Tibial nerve (tissue), 4 donors: ENCODE data around the gene NT5C. TPM values are rescaled to one million over a fixed set of nuclear protein-coding genes. Genes with fewer than 3 reads are reported as not detected.

Source experiments
- DNase-seq, 2 donors: peaks; one replicate each; pipeline ENCODE4 v3.0.0-alpha.2; 2019; ENCODE audit warnings: low spot score in 2 of 2
- H3K27ac ChIP-seq, 4 donors: fragments of 200-600 bp; sonication (generic) in 3 of 4; one replicate each; pipeline ENCODE4 v1.5.1; 2017 to 2019; ENCODE audit warnings: mild to moderate bottlenecking in 1 of 4
- H3K27me3 ChIP-seq, 2 donors: fragments of 200-600 bp; sonication (generic) in 1 of 2; one replicate each; pipeline versions ENCODE4 v1.5.1 to v1.6.0; 2017 to 2019
- H3K36me3 ChIP-seq, 3 donors: fragments of 200-600 bp; sonication (generic); one replicate each; pipeline ENCODE4 v1.5.1; 2018 to 2019
- H3K4me1 ChIP-seq, 4 donors: fragments of 200-600 bp; sonication (generic) in 3 of 4; one replicate each; pipeline ENCODE4 v1.5.1; 2017 to 2019
- H3K4me3 ChIP-seq, 4 donors: fragments of 200-600 bp; sonication (generic) in 3 of 4; one replicate each; pipeline ENCODE4 v1.5.1; 2017 to 2019; ENCODE audit warnings: mild to moderate bottlenecking in 1 of 4, moderate library complexity in 1 of 4
- H3K9me3 ChIP-seq, 4 donors: fragments of 200-600 bp; sonication (generic) in 3 of 4; one replicate each; pipeline ENCODE4 v1.5.1; 2017 to 2019
- EP300 ChIP-seq, 2 donors: sonication (generic); formaldehyde crosslinking; IDR thresholded peaks; one replicate each; pipeline ENCODE4 v1.6.1; 2017; ENCODE audit warnings: antibody characterized with exemption in 2 of 2, mild to moderate bottlenecking in 1 of 2
- POLR2A ChIP-seq, 2 donors: fragments of 450-650 bp; IDR thresholded peaks; one replicate each; pipeline ENCODE4 v1.6.1; 2017; ENCODE audit warnings: antibody characterized with exemption in 2 of 2, mild to moderate bottlenecking in 2 of 2, moderate library complexity in 2 of 2
- WGBS, 2 donors: methylation state at CpG; one replicate each; pipeline ENCODE4 v1.1.5; 2018; 5-methylcytosine and 5-hydroxymethylcytosine counted together
- total RNA-seq, 4 donors: library from RNA; depleted of rRNA; stranded (reverse); fragments of >200 nt; gene quantifications; one replicate each; pipeline ENCODE4 v1.1.0, GENCODE V29; 2016
- TF ChIP-seq, protein P1 (sequence below), 5 experiments: fragments of 200-600 bp in 3 of 5; fragments of 450-650 bp in 2 of 5; sonication (generic) in 3 of 5; IDR thresholded peaks; one replicate each; pipeline ENCODE4 v1.5.1; 2016 to 2019; ENCODE audit warnings: antibody characterized with exemption in 5 of 5, mild to moderate bottlenecking in 3 of 5, moderate library complexity in 2 of 5

Gene NT5C
- total RNA-seq, 4 donors from 2014 or later, result 137 to 194 (median 166) TPM

DNA sequence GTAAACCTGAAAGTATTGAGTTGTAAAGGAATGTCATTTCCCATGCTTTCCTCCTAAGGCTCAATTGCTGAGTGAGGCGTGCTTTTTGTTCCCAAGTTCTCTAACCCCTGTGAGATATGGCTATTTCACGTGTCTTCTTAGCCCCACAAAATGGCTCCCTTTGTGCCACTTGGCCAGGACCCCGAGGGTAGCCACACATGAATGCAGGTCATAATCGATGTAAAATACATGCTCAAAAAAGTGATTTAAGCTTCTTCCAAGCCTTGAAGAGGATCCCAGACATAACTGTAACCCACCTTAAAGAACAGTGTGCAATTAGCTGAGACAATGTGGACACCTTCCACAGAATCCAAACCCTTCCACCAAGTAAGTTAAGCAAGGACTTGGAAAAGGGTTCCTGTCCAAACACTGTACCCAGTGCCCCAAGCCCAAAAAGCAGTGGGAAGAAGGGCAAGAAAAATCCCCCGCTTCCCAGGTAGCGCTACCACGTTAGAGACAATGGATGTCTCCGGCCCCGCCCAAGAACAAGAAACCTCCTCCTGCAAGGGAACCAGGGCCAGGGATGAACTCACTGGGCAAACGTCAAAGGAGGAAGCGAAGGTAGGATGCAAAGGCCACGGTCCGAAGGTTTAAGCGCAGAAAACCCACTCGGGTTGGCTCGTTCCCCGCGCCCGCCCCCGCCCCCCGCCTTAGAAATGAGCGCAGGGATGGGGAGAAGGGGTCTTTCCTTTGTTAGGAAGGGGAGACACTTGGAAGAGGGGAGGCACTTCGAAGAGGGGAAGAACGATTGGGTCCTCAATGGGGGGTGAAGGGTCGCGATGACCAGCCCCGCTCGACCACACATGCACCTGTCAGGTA is 21.6 kb upstream of the NT5C start:
- H3K9me3 ChIP-seq, result no peaks in the 10 kb centered on the region
- no peaks in the 10 kb centered on the region for H3K27me3 ChIP-seq
- TF ChIP-seq, protein P1, sequence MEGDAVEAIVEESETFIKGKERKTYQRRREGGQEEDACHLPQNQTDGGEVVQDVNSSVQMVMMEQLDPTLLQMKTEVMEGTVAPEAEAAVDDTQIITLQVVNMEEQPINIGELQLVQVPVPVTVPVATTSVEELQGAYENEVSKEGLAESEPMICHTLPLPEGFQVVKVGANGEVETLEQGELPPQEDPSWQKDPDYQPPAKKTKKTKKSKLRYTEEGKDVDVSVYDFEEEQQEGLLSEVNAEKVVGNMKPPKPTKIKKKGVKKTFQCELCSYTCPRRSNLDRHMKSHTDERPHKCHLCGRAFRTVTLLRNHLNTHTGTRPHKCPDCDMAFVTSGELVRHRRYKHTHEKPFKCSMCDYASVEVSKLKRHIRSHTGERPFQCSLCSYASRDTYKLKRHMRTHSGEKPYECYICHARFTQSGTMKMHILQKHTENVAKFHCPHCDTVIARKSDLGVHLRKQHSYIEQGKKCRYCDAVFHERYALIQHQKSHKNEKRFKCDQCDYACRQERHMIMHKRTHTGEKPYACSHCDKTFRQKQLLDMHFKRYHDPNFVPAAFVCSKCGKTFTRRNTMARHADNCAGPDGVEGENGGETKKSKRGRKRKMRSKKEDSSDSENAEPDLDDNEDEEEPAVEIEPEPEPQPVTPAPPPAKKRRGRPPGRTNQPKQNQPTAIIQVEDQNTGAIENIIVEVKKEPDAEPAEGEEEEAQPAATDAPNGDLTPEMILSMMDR (IDR thresholded peaks at IDR 0.05), result no peak
- TF ChIP-seq EP300 (IDR thresholded peaks at IDR 0.05) (no peak), POLR2A (IDR thresholded peaks at IDR 0.05) (no peak)
- peak overlapping the region; percentile 40 to 88 (median 76) for H3K4me3 ChIP-seq
- H3K4me1 ChIP-seq, result peaks cover 0 to 19% (median 13%) of the 10 kb centered on the region in 4 donors
- WGBS, 2 donors, result 4 to 5% methylated on average over 28 of the region's 28 CpGs
- DNase-seq, result peak in 1 of 2 donors; percentile 15
- peak overlapping the region in 1 of 4 donors; percentile 81 for H3K27ac ChIP-seq
- H3K36me3 ChIP-seq, result peaks cover 0 to 10% (median 0%) of the 10 kb centered on the region in 3 donors

DNA sequence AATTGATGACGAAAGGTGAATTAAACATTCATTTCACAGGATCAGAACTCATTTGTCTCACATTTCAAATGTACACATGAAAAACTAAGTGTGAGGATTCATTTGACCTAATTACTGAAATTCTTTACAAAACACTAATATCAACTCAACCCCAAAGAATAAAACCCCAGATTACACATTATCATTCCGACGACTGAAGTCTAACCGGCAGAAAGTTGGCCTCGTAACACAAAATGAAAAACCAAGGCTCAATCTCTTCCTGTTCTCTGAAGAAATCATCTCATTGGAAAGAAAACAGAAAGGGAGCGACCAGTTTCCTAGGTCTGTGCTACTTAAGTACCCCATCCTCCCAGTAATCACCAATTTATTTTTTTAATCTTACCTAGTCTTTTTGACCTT is 21.0 kb upstream of the NT5C start:
- Histone ChIP-seq H3K36me3 (peaks cover 0 to 12% (median 0%) of the 10 kb centered on the region in 3 donors), H3K4me1 (peaks cover 0 to 19% (median 13%) of the 10 kb centered on the region in 4 donors), H3K4me3 (no peak overlapping the region), H3K9me3 (no peaks in the 10 kb centered on the region), H3K27ac (no peak overlapping the region), H3K27me3 (no peaks in the 10 kb centered on the region)
- no peak for DNase-seq
- 77 to 79% methylated on average over 6 of the region's 6 CpGs for WGBS, 2 donors
- TF ChIP-seq EP300 (IDR thresholded peaks at IDR 0.05), result no peak
- TF ChIP-seq, protein P1 (IDR thresholded peaks at IDR 0.05), result no peak
- no peak for TF ChIP-seq POLR2A (IDR thresholded peaks at IDR 0.05)

DNA sequence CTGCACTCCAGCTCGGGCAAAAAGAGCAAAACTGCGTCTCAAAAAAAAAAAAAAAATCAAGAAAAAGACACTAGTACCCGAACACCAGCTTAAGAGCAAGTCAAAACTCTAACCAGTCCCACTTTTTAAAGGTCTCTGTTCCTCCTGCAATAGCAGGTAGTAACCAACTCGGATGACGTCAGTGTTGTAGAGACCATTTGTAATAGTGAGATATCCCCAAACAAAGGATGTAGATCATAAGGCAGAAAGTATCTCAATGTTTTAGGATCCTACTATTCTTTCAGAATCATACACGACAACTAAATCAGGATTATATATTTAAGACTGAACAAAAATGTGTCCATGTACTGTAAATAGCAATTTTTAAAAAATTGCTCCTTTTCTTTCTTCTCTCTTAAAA is 20.4 kb upstream of the NT5C start:
- Histone ChIP-seq H3K9me3 (no peaks in the 10 kb centered on the region), H3K4me1 (peaks cover 0 to 19% (median 13%) of the 10 kb centered on the region in 4 donors), H3K27me3 (no peaks in the 10 kb centered on the region), H3K36me3 (peaks cover 0 to 16% (median 0%) of the 10 kb centered on the region in 3 donors), H3K27ac (no peak overlapping the region), H3K4me3 (no peak overlapping the region)
- TF ChIP-seq EP300 (IDR thresholded peaks at IDR 0.05), result no peak
- TF ChIP-seq, protein P1 (IDR thresholded peaks at IDR 0.05), result no peak
- no peak for TF ChIP-seq POLR2A (IDR thresholded peaks at IDR 0.05)
- DNase-seq, result no peak
- WGBS, 2 donors, result 84 to 92% methylated on average over 6 of the region's 6 CpGs

DNA sequence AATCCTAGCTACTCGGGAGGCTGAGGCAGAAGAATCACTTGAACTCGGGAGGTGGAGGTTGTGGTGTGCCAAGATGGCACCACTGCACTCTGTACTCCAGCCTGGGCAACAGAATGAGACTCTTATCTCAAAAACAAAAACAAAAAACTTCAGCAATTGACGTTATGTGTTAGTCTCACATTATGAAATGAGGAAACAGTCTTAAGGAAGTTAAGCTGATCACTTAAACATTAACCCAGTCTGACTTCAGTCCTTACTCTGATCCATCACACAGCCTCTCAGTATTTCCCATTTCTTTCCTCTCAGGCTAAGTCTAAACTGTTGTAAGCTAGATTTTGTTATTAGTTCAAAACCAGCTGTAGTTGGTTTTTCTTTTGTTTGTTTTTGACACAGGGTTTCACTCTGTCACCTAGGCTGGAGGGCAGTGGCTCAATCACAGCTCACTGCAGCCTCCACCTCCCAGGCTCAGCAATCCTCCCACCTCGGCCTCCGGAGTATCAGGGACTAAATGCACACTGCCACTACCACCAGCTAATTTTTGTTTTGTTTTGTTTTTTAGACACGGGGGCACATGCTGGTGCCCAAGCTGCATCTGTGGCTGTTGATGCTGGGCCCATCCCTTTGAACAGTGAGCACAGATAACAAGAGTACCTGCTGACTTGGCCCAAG is 16.5 kb upstream of the NT5C start:
- Histone ChIP-seq H3K27me3 (no peaks in the 10 kb centered on the region), H3K9me3 (no peaks in the 10 kb centered on the region), H3K4me3 (no peak overlapping the region), H3K27ac (peak overlapping the region in 1 of 4 donors; percentile 52), H3K4me1 (peaks cover 0 to 7% (median 4%) of the 10 kb centered on the region in 4 donors), H3K36me3 (peaks cover 0 to 53% (median 0%) of the 10 kb centered on the region in 3 donors)
- no peak for DNase-seq
- TF ChIP-seq EP300 (IDR thresholded peaks at IDR 0.05) (no peak), POLR2A (IDR thresholded peaks at IDR 0.05) (no peak)
- TF ChIP-seq, protein P1 (IDR thresholded peaks at IDR 0.05), result no peak
- WGBS, 2 donors, result 83 to 89% methylated on average over 6 of the region's 6 CpGs

DNA sequence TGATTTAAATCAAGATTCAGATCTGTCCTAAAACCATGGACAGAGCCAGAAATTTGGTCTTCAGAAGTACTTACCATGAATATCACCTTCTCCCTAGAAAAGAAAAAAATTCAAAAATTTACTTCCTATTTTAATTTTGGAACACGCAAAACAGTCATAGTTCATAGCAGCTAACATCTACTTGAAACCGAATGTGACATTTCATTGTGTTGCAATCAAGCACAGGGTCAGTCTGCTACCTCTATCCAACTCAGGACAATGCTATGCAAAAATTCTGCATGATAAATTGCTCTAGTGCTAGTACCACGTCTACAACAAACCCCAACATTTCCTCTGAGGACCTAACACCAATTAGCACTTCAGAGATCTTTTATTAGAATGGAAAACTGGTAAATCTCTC is 15.1 kb upstream of the NT5C start:
- H3K27me3 ChIP-seq, result no peaks in the 10 kb centered on the region
- no peak overlapping the region for H3K4me3 ChIP-seq
- no peak for DNase-seq
- peaks cover 0 to 64% (median 0%) of the 10 kb centered on the region in 3 donors for H3K36me3 ChIP-seq
- H3K9me3 ChIP-seq, result no peaks in the 10 kb centered on the region
- TF ChIP-seq, protein P1 (IDR thresholded peaks at IDR 0.05), result no peak
- no peak for TF ChIP-seq POLR2A (IDR thresholded peaks at IDR 0.05)
- TF ChIP-seq EP300 (IDR thresholded peaks at IDR 0.05), result no peak
- whole genome bisulfite sequencing, 2 donors, result 85 to 87% methylated on average over 3 of the region's 3 CpGs
- H3K27ac ChIP-seq, result no peak overlapping the region
- H3K4me1 ChIP-seq, result no peaks in the 10 kb centered on the region
